CD4-positive, alpha-beta T cell treated with Interferon gamma for 1 hour (primary cell): Measurements from ENCODE around the gene MYO5C.
"Not testable (repeated sequence)": the region's sequence is repeated elsewhere in the genome, so short reads cannot be mapped to it uniquely, and the experiment has no call there.

Experiments
- DNase-seq: peaks from one replicate; pipeline ENCODE4 v3.0.0-alpha.2; 2020

Gene MYO5C

DNA sequence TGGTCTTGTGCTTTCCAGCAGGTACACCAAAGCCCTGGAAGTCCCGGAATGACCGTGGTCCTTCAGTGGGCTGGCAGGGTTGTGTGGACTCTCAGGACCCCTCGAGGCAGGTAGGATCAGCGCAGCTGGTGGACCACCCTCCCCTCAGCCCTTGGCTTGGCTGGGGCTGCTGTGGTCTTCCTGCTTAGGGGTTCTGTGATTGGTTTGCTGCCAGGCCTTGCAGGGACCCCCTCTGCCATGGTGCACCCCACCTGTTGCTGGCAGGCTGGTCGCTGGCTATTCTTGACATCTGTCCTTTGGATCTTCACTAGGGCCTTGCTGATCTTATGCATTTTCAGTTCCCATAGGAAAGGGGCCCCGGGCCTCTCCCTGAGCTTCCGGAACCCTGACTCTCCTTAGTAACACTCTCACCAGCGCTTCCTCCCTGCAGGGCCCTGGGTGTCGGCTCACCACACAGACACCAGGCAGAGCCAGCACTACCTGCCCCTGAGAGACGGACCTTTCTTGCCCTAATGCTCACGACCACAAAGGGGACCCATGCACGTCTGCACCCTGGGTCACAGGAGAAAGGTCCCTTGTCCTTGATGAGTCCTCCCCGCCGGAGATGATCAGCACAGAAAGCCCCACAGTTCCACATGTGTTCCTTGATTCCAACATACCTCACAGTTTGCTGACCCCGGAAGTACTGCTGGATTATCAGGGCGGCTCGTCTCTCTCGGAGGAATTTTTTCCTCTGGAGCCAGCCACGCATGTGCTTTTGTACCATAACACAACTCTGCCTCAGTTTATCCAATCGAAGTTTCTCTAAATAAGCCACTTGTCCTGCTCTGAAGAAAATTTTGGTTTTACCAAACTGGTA lies 51.7 kb downstream of the MYO5C start:
- no peak for DNase-seq

DNA sequence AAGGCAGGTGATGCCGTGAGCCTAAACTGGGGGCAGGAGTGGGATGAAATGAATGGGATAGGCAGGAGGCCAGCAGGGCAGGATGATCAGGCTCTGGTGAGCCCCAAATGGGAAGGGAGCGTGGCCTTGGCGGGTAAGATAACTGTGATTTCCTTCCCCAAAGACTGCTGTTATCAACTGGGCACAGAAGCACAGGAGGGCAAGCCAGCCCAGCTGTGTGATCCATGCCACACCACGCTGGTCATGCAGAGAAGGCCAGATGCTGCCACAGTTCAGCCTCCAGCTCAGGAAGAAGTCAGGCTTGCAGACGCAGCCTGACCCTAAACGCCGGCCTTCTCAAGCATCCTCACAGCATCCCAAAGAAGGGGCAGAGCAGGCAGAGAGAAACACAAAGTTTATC lies 52.3 kb downstream of the MYO5C start:
- no peak for DNase-seq

DNA sequence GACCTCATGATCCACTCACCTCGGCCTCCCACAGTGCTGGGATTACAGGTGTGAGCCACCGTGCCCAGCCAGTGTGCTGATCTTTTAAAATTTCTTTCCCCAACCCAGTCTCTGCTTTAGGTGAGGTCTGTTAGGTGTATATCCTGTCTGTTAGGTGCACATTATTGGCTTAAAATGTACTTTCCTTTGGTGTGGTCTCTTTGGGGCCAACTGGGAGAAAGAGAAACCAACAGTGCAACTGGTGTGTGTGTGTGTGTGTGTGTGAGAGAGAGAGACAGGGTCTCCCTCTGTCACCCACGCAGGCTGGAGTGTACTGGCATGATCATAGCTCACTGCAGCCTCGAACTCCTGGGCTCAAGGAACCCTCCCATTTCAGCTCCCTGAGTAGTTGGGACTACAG lies 54.1 kb downstream of the MYO5C start:
- no peak for DNase-seq

DNA sequence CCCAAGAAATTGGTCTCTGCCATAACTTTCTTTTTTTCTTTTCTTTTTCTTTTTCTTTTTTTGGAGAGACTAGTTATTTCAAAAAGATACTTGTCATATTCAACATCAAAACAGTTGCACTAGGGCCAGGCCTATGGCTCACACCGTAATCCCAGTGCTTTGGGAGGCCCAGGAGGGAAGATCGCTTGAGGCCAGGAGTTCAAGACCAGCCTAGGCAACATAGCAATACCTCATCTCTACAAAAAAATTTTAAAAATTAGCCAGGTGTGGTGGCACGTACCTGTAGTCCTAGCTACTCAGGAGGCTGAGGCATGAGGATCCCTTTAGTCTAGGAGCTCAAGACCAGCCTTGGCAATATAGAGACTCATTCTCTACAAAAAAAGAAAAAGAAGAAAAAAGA lies 55.4 kb downstream of the MYO5C start:
- no peak for DNase-seq

DNA sequence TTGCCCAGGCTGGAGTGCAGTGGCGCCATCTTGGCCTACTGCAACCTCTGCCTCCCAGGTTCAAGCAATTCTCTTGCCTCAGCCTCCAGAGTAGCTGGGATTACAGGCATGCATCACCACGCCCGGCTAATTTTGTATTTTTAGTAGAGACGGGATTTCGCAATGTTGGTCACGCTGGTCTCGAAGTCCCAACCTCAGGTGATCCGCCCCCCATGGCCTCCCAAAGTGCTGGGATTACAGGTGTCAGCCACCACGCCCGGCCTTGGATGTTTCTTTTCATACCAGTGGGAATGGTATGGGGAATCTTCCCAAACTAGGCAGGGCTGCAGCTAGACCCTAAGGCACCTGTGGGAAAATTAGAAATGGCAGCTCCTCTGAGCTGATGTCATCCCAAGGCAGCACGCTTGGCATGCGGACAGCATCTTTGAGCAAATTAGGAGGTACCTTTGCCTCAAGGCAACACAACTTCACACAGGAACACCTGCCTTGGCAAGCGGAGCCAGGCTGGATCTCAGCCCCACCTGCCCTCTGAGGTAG lies 56.5 kb downstream of the MYO5C start:
- DNase-seq = not testable (repeated sequence)

DNA sequence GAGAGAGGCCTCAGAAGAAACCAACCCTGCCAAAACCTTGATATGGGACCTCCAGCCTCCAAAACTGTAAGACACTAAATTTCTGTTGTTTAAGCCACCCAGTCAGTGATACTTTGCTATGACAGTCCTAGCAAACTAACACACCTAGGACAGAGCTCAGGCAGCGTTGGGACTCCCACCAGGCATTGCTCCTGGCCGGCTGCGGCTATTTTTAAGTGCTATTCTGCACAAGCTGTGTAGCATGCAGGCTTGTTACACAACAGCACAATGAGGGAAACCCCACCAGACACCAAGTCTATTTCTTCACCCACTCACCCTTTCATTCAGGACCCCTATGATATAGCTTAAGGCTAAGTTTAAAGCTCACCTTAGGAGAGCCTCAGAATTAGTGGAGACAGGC lies 57.5 kb downstream of the MYO5C start:
- DNase-seq = no peak

DNA sequence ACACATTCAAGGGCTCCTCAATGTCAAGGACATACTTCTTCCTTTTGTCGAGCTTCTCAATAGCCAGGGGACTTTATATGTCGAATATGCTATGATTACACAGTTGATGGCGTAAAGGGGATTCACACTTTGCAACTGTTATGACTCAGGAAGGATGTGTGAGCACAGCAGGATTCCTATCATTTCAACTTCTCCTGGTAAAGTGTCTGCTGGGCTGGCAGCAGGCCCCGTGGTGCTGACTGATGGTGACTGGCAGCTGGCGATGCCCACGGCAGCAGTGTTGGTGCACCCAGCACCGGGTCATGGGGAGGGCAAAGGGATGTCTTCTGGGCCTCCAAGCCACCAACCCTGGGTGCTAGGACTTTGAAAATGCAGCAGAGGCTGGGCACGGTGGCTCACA lies 59.6 kb downstream of the MYO5C start:
- DNase-seq = no peak

DNA sequence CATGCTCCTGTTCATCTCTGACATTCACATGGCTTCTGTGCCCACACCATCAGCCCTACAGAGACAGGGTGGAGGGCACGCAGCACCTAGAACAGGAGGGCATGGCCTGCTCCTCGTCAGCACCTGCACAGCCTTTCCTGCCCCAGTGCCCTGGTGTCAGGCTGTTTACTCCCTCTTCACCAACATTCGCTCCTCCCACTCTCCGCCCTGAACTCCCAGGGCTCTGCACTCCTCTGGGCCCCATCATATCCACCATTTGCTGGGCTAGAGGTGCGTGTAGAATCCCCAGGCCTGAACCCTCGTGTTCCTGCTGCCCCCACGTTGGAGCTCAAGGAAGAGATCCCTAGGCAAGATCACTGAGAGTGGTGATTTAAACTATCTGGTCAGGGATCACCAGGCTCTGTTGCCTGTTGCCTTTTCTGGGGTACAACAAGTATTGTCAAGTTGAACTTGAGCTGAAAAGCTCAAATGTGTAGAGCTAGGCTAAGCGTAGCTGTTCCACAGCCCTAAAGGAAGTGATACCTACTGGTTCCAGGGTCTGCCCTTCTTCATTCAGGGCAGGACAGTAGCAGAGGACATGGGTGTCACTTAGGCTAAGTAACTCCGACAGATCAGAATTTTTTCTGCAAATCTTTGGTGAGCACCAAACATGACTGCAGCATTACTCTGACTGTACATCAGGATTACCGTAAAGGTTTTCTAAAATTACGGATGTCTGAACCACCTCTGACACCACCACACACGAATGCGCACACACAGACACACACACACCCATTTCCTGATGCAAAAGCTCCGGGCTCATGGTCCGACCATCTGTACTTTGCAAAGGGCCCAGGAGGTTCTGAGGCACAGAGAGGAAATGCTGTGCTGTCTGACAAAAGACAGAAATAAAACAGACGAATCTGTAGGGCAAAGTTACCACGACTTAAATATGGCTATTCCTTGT lies 60.7 kb downstream of the MYO5C start:
- peak; percentile 56 for DNase-seq

DNA sequence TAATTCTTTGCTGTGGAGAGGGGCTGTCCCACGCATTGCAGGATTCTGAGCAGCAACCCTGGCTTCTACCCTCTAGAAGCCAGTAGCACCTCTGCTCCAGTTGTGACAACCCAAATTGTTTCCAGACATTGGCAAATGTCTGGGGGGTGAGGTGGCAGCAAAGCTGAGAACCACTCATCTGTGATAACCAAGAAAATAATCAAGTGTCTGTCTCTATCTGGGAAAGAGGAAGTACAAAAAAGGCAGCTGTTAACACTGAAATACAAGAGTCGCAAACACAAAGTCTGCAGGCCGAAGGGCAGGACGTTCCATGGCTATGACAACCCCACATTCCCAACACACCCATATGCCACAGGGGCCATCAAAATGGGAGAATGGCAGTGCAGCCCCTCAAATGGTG lies 62.2 kb downstream of the MYO5C start:
- DNase-seq = peak; percentile 59

DNA sequence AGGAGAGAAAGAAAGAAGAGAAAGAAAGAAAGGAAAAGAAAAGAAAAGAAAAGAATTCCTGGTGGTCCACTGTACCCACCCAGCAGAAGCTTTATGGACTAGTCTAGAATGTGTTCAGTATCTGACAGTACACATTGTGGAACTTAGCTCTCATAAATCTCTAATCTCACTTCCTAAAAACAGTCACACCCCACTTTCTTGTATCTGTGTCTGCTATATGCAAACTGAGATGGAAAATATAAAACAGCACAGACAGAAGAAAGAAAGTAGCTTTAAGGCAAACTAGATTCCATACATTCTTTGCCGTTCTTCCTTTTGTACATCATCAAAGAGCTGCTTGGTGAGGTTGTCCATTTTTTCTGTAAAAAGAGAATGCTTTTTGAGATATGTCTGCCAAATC lies 63.3 kb downstream of the MYO5C start:
- DNase-seq = no peak

DNA sequence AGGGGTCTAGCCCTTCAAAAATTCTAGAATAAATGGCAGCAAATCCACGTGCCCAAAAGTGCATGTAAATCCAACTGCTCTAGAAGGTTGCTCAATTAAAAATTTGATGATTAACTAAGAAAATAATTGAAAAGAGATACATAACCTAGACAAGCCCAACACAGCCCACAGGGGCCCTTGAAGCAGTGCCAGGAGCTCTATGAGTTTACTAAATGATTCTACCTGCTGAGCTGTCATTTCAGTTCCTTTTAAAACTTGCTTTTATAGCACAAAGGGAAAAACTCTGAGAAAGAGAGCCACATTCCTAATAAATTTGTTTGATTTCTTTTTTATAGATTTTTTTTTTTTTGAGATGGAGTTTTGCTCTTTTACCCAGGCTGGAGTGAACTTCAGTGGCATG lies 65.5 kb downstream of the MYO5C start:
- no peak for DNase-seq

DNA sequence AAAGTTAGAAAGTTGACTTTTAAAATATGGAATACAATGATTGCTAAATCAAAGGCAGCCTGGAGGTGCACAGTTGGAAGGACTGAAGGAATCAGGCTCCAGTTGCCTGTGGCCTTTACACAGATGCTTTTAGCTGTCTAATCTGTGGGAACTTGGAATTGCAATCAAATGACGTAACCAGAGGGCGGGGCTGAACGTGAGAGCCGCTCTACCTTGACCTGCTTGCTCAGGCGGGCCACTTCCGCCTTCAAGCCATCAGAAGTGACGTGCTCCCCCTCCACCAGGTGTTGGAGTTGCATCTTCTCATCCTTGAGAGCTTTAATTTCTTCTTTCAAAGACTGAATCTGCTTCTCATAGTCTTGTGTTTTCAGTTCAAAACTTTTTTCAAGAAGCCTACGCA lies 66.7 kb downstream of the MYO5C start:
- peak; percentile 85 for DNase-seq

DNA sequence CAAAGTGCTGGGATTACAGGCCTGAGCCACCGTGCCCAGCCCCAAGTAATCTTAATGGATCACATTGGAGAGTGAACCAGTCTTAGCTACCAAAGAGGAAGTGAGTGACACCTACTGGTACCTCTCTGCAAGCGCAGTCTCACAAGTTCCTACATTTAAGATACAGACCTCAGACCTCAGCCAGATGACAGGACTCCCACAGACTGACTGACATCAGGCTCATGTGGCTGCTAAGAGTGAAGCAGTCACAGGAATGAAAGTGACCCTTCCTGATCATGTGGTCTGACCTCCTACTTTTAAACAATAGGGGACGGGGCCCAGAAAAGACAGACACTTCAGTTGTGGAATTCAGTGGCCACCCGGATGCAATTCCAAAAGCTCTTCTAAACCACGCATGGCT lies 68.1 kb downstream of the MYO5C start:
- peak; percentile 77 for DNase-seq

DNA sequence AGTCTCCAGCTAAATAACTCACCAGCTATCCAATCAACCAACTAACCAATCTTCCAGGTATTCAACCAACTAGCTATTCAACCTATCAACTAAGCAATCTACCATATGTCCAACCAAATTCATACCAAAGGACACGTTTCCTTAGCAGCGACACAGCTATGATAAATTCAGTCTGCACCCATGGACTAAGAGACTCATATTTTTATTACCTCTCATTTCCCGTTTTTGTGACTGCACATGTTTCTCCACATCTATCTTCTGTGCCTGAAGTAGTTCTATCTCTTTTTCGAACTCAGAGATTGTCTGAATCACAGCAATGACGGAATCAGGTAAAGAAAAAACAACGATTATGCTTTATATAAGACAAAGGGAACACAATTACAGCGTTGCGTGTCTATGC lies 70.4 kb downstream of the MYO5C start:
- DNase-seq = no peak

DNA sequence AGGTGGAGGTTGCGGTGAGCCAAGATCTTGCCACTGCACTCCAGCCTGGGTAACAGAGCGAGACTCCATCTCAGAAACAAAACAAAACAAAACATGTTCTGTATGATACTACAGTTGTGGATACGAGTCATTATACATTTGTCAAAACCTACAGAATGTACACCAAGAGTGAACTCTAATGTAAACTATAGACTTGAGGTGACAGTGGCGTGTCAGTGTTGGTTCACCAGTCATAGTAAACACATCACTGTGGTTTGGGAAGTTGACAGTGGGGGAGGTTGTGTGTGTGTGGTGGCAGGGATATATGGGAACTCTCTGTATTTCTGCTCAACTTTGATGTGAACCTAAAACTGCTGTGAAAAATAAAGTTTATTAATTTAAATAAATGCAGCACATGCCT lies 71.4 kb downstream of the MYO5C start:
- DNase-seq = no peak

DNA sequence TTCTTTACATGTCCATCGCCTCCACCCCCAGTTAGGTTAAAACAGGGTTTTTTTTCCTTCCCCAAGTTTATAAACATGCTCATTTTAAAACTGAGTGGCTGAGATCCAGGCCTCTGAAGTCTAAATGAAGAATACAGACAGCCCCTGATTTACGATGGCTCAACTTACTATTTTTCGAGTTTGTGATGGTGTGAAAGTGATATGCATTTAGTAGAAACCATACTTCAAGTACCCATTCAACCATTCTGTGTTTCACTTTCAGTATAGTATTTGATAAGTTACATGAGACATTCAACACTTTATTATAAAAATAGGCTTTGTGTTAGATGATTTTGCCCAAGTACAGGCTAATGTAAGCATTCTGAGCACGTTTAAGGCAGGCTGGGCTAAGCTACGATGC lies 73.9 kb downstream of the MYO5C start:
- no peak for DNase-seq

DNA sequence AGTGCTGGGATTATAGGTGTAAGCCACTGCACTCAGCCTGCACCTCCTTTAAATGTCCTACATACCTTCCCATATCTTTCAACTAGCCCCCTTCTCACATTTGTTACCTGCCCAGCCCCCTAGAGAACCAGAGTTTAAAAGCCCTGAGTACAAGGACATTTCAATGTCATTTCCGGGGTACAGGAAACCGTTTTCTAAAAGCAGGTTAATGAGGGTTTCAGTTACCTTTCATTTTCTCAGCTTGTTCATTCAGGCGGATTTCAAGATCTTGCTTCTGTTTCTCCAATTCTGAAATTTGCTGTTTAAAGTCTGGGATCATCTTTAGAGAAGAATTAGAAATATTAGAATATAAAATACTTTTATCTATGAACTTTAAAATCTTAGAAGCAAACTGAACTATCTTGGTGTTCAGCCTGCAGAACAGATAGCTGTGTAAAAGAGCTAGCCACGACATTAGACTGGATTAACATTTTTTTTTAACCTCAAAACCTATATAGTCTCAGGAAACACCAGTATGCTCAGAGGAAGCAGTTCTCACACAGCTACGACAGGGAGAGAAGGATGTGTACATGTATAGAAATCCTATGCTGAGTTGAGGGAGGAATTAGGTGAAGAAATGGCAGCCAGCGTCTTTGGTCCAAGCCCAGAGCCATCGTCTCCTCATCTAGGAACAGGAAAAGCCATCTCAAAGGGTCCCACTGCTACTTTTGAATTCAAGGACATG lies 74.5 kb downstream of the MYO5C start:
- no peak for DNase-seq

DNA sequence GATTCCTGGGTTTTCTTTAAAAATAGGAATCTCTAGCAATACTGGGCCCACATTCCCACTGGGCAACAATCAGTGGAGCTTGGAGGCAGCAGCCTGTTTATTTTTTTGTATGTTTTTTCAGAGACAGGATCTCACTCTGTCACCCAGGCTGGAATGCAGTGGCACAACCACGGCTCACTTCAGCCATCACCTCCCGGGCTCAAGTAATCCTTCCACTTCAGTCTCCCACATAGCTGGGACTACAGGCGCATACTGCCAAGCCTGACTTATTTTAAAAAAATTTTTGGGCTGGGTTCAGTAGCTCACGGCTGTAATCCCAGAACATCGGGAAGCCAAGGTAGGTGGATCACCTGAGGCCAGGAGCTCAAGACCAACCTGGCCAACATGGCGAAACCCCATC lies 75.4 kb downstream of the MYO5C start:
- no peak for DNase-seq

DNA sequence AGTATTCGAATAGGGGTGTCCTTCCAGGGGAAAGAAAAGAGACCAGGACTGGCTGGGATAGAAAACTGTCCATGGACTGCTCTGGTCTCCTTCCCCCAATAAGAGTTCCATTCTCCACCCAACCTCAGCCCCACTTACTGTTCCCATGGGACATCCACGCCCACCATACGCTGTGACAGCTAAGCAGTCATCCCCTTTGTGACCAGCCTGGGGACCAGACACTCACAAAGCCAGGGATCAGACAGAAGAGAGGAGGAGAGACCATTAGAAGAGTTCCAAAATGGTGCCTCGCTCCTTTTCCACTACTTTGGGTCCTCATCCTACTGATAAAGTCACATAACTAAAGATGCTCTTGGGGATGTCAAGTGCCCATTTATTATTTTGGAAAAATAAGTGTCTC lies 76.8 kb downstream of the MYO5C start:
- DNase-seq = no peak

DNA sequence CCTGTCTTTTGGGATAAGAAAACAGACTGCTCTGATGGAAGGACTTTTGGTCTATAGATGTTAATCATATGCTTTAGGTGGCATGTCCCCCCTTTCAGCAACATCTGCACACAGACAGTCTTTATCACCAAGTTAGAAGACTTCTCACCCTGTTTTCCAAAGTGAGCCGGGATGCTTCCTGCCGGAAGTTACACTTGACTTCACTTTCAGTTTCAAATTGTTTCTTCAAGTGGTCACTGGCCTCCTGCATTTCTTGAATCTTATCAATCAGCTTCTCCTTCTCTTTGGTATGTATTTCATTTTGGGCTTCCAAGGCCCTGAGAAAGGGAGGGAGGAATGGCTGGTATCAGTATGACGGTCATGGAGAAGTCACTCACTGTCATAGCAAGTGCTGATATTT lies 77.2 kb downstream of the MYO5C start:
- DNase-seq = no peak

DNA sequence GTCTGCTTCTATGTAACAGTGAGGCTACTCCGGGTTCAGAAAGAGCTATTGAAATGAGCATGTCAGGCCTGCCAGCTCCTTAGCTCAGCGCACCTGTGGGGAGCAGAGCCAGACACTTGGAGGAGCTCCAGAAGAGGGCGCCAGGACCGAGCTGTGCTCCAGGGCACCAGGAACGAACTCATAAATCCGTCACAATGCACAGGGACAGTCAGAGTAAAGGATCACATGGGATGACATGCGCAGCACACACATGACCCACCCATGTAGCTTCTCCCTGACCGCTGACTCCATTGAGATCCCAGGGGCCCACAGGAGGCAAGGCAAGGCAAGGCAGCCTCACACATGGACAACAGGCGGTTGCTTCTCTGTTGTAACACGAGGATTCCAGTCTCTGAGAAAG lies 78.4 kb downstream of the MYO5C start:
- peak; percentile 14 for DNase-seq

DNA sequence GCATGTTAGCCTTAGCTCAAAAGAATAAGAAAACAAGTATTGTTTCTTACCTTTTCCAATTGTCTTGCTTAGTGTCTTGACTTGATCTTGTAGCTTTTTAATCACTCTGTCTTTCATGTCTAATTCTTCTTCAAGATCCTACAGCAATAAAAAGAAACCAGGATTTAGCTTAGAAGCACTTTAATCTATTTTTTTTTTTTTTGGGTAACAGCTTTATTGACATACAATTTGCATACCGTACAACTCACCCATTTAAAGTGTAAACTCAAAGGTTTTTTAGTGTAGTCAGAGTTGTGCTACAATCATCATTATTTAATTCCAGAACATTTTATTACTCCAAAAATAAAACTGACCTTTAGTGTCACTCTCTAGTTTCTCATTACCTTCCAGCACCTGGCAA lies 81.1 kb downstream of the MYO5C start:
- DNase-seq = no peak

DNA sequence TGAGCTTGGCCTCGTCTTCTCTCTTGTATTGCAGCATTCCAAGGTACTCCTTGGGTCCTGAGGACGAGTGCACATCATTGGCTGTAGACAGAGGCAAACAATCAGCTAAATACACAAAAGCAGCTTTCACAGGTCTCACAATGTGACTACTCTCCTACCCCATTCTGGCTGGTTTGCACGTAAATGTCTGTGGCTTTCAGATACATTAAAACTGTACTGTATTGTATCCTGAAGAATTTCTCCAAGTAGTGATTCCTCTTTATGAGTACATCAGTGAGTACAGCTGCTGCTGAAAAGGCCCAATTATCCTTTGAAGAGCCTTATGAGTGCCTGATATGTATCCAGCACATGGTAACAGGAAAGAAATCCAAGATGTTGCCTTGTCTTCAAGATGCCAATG lies 82.4 kb downstream of the MYO5C start:
- DNase-seq = no peak
